MM.1S (cell line): Measurements from ENCODE around the gene LAMA3.

ENCODE experiments used
- CTCF ChIP-seq: fragments of 300-600 bp; sonication (generic); IDR thresholded peaks from 2 replicates; pipeline ENCODE4 v1.5.1; 2016; ENCODE audit warnings: antibody characterized with exemption, low read length, mixed read lengths
- EZH2 ChIP-seq: fragments of 300-600 bp; sonication (generic); optimal IDR thresholded peaks from 2 replicates; pipeline ENCODE3; 2017; ENCODE audit warnings: low read depth, mild to moderate bottlenecking, antibody characterized with exemption, low read length, mixed read lengths
- EZH2phosphoT487 ChIP-seq: fragments of 300-600 bp; sonication (generic); IDR thresholded peaks from 2 replicates; pipeline ENCODE4 v1.6.1; 2018; ENCODE audit warnings: antibody characterized with exemption, low read length

- no peak for TF ChIP-seq CTCF
- TF ChIP-seq EZH2, result no peak
- no peak for TF ChIP-seq EZH2phosphoT487
Observed at GRCh38 chr18:23851470-23852002, 162.3 kb downstream of the LAMA3 start.
